Left lung (tissue), 10 donors: ENCODE measurements around the gene NFAT5. TPM values are rescaled to one million over a fixed set of nuclear protein-coding genes. Genes with fewer than 3 reads are reported as not detected.

Source experiments
- ATAC-seq: fragments of 200-7000 bp; cut with Tn5 transposase; one replicate; pipeline ENCODE4 v1.9.1; 2020; ENCODE audit warnings: moderate library complexity
- DNase-seq, 4 donors: peaks; one replicate each; pipeline ENCODE4 v3.0.0-alpha.2; 2013 to 2020
- H3K27ac ChIP-seq, 2 donors: fragments of 200-600 bp; sonication (generic) in 1 of 2; one replicate each; pipeline versions ENCODE4 v1.5.0 to v1.8.0; 2020 to 2021
- H3K27me3 ChIP-seq, 2 donors: fragments of 200-600 bp; sonication (generic) in 1 of 2; one replicate each; pipeline versions ENCODE4 v1.5.0 to v1.8.0; 2020 to 2021
- H3K36me3 ChIP-seq, 2 donors: fragments of 200-600 bp; sonication (generic) in 1 of 2; one replicate each; pipeline versions ENCODE4 v1.5.0 to v1.8.0; 2020 to 2021
- H3K4me1 ChIP-seq, 2 donors: fragments of 200-600 bp; one replicate each; pipeline ENCODE4 v1.8.0; 2021
- H3K4me3 ChIP-seq, 2 donors: fragments of 200-600 bp; sonication (generic) in 1 of 2; one replicate each; pipeline versions ENCODE4 v1.5.0 to v1.8.0; 2020 to 2021; ENCODE audit warnings: mild to moderate bottlenecking in 1 of 2
- H3K9me3 ChIP-seq, 2 donors: fragments of 200-600 bp; sonication (generic) in 1 of 2; one replicate each; pipeline versions ENCODE4 v1.5.0 to v1.8.0; 2020 to 2021
- intact Hi-C, 2 donors: fragments of 100-400 bp; cut with DNase I; formaldehyde crosslinking; loops; one replicate each; pipeline versions ENCODE4 v1.11.2 to v1.14.2; 2022
- polyA plus RNA-seq, 6 donors: library from polyadenylated mRNA; unstranded; fragments of 120-200 nt; gene quantifications; one replicate each; pipeline ENCODE4 v1.2.1, GENCODE V29; 2013; ENCODE audit not compliant: insufficient read length in 6 of 6
- total RNA-seq, 2 donors: library from RNA; stranded (reverse); fragmentation: NEBNext Ultra II Directional; extraction: Animal tissue kit (Norgen Biotek cat#: 25700); gene quantifications; one replicate each; pipeline ENCODE4 v1.2.1, GENCODE V29; 2021
- TF ChIP-seq, protein P1 (sequence below), 2 donors: fragments of 200-600 bp; sonication (generic) in 1 of 2; IDR thresholded peaks; one replicate each; pipeline versions ENCODE4 v1.5.0 to v1.8.0; 2021; ENCODE audit warnings: antibody characterized with exemption in 2 of 2
- donor health status: DM: no; HTN: yes; CAD: no.
- donor health status: DM: no; HTN: no; CAD: no.

Gene NFAT5
- total and polyA plus RNA-seq, 8 donors: 44.8 to 66.0 (median 57.9) TPM

- intact Hi-C loops: loop anchor here in 1 of 2 donors (10.0 kb wide), 1 partner anchor 48 kb away; the partner anchor contains the start of gene NOB1
- DNase-seq: no peak
- ATAC-seq: peak; percentile 5
These were observed 141.2 kb downstream of the NFAT5 start for GRCh38 chr16:69706975-69707340.

GRCh38 chr16:69707920-69708683, 142.3 kb downstream of the NFAT5 start:
- no peak for ATAC-seq
- intact Hi-C loops: loop anchor here in 1 of 2 donors (10.0 kb wide), 1 partner anchor 47 kb away; the partner anchor contains the start of gene NOB1
- no peaks in the 10 kb centered on the region for H3K27me3 ChIP-seq
- H3K9me3 ChIP-seq: no peaks in the 10 kb centered on the region
- DNase-seq: no peak
- no peak overlapping the region for H3K27ac ChIP-seq
- H3K4me3 ChIP-seq: no peak overlapping the region
- peaks cover 0 to 37% of the 10 kb centered on the region in 2 donors for H3K36me3 ChIP-seq
- peaks cover 2 to 5% of the 10 kb centered on the region in 2 donors for H3K4me1 ChIP-seq
- TF ChIP-seq, protein P1, sequence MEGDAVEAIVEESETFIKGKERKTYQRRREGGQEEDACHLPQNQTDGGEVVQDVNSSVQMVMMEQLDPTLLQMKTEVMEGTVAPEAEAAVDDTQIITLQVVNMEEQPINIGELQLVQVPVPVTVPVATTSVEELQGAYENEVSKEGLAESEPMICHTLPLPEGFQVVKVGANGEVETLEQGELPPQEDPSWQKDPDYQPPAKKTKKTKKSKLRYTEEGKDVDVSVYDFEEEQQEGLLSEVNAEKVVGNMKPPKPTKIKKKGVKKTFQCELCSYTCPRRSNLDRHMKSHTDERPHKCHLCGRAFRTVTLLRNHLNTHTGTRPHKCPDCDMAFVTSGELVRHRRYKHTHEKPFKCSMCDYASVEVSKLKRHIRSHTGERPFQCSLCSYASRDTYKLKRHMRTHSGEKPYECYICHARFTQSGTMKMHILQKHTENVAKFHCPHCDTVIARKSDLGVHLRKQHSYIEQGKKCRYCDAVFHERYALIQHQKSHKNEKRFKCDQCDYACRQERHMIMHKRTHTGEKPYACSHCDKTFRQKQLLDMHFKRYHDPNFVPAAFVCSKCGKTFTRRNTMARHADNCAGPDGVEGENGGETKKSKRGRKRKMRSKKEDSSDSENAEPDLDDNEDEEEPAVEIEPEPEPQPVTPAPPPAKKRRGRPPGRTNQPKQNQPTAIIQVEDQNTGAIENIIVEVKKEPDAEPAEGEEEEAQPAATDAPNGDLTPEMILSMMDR (IDR thresholded peaks at IDR 0.05): no peak

More at GRCh38 chr16:69706975-69707340, 141.2 kb downstream of the NFAT5 start:
- Histone ChIP-seq H3K27ac (no peak overlapping the region), H3K36me3 (peaks cover 0 to 30% of the 10 kb centered on the region in 2 donors), H3K27me3 (no peaks in the 10 kb centered on the region), H3K4me3 (no peak overlapping the region), H3K9me3 (no peaks in the 10 kb centered on the region), H3K4me1 (peaks cover 2 to 5% of the 10 kb centered on the region in 2 donors)
- TF ChIP-seq, protein P1 (IDR thresholded peaks at IDR 0.05): no peak

DNA sequence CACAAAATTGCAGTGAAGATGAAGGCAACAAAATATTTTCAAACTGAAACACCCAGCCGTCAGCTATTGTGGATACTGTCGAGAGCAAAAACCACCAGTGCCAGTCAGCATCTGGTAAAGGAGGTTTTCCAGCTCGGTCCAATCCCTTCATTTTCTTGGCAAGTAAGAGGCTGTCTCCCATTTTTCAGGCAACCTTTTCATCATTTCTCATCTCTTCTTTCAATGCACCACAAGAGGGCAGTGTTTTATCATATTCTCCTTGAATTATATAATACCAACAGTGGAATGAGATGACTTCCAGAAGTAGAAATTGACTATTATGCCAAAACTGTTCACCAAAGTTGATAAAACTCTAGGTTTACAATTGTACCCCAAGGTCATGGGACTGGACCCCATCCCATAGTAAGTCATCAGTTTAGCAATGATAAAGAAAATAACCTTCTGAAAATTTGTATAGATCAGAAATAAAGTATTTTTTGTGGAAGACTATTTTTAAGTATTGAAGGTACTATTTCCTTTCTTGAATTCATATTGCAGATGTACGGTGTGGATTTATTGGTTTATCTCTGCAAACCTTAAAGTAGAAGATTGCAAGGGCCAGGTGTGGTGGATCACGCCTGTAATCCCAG, 143.8 kb downstream of the NFAT5 start:
- peak; percentile 61 for ATAC-seq
- DNase-seq: peak in 2 of 4 donors; percentile 49 to 64
- intact Hi-C loops: loop anchor here in 1 of 2 donors (10.0 kb wide), 1 partner anchor 45 kb away; the partner anchor contains the start of gene NOB1
- Histone ChIP-seq H3K27ac (no peak overlapping the region), H3K4me1 (peaks cover 2 to 5% of the 10 kb centered on the region in 2 donors), H3K4me3 (no peak overlapping the region), H3K27me3 (no peaks in the 10 kb centered on the region), H3K36me3 (peaks cover 0 to 51% of the 10 kb centered on the region in 2 donors), H3K9me3 (no peaks in the 10 kb centered on the region)
- TF ChIP-seq, protein P1 (IDR thresholded peaks at IDR 0.05): peak; percentile 55 to 57

GRCh38 chr16:69711115-69711740, 145.5 kb downstream of the NFAT5 start:
- peak overlapping the region in 1 of 2 donors; percentile 3 for H3K27ac ChIP-seq
- peak; percentile 79 for ATAC-seq

More at GRCh38 chr16:69711115-69711740, 145.5 kb downstream of the NFAT5 start:
- Histone ChIP-seq H3K36me3 (peaks cover 0 to 67% of the 10 kb centered on the region in 2 donors), H3K9me3 (no peaks in the 10 kb centered on the region), H3K27me3 (no peaks in the 10 kb centered on the region), H3K4me1 (peaks cover 2 to 5% of the 10 kb centered on the region in 2 donors), H3K4me3 (no peak overlapping the region)
- intact Hi-C loops: no loop called here
- TF ChIP-seq, protein P1 (IDR thresholded peaks at IDR 0.05): no peak
- peak in 2 of 4 donors; percentile 35 to 52 for DNase-seq
